AG10803 (cell line): ENCODE data around the gene PDCD6IP.
"Not testable (repeated sequence)": the region's sequence is repeated elsewhere in the genome, so short reads cannot be mapped to it uniquely, and the experiment has no call there.

Experiments
- DNase-seq: peaks from one replicate; pipeline ENCODE4 v3.0.0; 2010; ENCODE audit warnings: low read depth
- H3K4me3 ChIP-seq: 2 replicates; pipeline ENCODE4 v1.5.1; 2011; ENCODE audit warnings: mild to moderate bottlenecking, low read length, control low read depth
- TF ChIP-seq, protein P1 (sequence below): conservative IDR thresholded peaks from 2 replicates; pipeline ENCODE4 v1.5.1; 2011; ENCODE audit warnings: mild to moderate bottlenecking, low read length, control low read depth, inconsistent platforms

The PDCD6IP gene

DNA sequence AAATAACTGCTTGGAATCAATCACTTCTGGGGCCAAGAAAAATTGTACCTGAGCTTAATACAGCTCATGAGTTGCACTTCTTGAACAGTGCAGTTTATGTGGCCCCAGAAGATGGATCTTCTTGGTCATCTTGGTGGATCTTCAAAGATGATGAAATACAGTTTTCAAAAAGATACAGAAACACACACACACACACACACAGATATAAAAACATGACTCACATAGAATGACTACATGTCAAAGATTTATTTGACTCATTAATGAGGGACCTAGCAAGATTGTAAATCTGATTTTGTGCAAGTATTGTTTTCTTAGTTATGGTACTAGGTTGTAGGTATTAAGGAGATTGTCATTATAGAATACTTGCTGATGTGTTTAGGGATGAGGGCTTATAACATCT, 32.6 kb downstream of the PDCD6IP start:
- H3K4me3 ChIP-seq, result no peak overlapping the region
- peak; percentile 15 for DNase-seq
- TF ChIP-seq, protein P1, sequence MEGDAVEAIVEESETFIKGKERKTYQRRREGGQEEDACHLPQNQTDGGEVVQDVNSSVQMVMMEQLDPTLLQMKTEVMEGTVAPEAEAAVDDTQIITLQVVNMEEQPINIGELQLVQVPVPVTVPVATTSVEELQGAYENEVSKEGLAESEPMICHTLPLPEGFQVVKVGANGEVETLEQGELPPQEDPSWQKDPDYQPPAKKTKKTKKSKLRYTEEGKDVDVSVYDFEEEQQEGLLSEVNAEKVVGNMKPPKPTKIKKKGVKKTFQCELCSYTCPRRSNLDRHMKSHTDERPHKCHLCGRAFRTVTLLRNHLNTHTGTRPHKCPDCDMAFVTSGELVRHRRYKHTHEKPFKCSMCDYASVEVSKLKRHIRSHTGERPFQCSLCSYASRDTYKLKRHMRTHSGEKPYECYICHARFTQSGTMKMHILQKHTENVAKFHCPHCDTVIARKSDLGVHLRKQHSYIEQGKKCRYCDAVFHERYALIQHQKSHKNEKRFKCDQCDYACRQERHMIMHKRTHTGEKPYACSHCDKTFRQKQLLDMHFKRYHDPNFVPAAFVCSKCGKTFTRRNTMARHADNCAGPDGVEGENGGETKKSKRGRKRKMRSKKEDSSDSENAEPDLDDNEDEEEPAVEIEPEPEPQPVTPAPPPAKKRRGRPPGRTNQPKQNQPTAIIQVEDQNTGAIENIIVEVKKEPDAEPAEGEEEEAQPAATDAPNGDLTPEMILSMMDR, result no peak

DNA sequence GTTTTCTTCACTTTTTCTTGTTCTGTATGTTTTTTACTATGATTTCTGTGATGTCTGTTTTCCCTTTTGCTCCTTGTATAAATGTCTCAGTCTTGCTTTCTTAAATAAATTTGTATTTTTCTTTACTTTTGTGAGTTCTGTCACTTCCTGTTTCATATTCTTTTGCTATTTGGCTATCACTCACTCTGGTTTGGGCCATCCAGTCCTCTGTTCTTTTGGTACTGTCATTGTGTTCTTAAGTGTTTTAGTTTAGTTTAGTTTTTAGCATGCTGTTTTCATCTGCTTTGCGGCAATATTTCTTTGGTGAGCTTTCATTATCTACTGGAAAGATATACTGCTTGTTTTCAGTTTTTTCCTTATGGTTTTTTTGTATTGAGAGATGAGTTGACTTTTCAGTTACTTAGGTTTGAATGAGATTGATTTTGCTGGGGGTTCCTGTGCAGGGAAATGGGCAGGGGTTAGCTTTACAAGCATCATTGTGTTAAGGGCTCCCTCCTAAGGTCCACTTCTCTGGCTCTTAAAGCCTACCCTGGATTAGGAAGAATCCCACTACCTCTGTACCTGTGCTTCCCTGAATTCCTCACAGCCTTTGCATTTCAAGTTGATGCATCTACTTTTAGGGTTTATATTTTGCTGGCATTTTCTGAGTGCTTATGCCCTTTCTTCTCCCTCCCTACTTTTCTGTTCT, 35.1 kb downstream of the PDCD6IP start:
- no peak for DNase-seq
- TF ChIP-seq, protein P1, result no peak

DNA sequence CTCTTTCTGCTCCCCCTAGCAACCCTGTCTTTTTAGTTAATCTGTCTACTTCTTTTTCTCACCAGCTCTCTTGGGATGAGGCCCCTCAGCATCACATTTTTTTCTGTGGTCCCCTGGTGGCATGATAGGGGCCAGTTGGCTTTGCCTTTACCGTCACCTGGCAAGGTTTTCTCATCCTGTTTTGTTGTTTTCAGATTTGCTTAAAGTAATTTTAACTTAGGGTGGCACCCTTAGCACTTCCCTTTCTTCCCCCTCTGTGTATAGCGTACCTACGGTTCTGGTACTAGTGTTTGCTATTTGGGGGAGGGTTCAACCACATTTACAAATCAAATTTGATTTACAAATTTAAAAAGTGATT, 35.6 kb downstream of the PDCD6IP start:
- TF ChIP-seq, protein P1, result no peak
- H3K4me3 ChIP-seq, result no peak overlapping the region
- no peak for DNase-seq

More for the DNA sequence above, 35.1 kb downstream of the PDCD6IP start:
- H3K4me3 ChIP-seq, result no peak overlapping the region

DNA sequence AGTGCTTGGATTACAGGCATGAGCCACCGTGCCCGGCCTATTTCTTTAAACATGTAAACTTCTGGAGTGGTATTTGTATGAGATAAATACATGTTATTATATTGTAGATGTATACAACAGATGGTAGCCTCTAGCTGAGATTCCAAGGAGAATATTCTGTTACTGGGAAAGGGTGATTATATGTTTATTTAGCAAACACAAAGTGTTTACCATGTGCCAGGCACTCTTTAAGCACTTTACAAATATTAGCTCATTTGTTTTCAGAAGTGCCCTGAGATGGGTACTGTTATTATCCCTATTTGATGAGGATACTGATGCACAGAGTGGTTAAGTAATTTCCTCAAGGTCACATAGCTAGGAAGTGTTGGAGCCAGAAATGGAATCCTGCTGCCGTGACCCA, 38.8 kb downstream of the PDCD6IP start:
- DNase-seq, H3K4me3 ChIP-seq: not testable (repeated sequence)

DNA sequence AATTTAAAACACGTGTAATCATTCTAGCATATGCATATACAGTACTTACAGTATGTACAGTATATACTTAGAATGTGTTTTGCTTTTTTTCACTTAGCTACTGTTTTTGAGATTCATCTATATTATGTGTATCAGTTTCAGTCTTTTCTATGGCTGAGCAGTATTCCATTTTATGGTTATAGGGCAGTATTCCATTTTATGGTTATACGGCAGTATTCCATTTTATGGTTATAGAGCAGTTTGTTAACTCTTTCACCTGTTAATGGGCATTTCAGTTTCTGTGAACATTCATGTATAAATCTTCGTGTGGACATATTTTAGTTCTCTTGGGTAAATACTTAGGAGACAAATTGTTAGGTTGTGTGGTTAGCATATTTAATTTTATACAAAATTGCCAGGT, 40.9 kb downstream of the PDCD6IP start:
- TF ChIP-seq, protein P1, result no peak
- no peak for DNase-seq
- no peak overlapping the region for H3K4me3 ChIP-seq

DNA sequence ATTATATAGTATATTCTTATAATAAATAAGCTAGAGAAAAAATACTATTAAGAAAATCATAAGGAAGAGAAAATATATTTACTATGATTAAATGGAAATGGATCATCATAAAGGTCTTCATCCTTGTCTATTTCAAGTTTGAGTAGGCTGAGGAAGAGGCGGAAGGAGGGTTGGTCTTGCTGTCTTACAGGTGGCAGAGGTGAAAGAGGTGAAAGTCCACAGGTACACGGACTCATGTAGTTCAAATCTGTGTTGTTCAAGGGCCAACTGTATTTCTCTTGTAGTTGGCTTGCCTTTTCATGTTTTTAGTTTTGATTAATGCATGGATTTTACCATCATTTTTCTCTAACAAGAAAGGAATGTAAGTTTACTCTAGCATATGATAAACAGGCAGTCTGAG, 41.7 kb downstream of the PDCD6IP start:
- H3K4me3 ChIP-seq, result no peak overlapping the region
- DNase-seq, result no peak
- TF ChIP-seq, protein P1, result no peak

DNA sequence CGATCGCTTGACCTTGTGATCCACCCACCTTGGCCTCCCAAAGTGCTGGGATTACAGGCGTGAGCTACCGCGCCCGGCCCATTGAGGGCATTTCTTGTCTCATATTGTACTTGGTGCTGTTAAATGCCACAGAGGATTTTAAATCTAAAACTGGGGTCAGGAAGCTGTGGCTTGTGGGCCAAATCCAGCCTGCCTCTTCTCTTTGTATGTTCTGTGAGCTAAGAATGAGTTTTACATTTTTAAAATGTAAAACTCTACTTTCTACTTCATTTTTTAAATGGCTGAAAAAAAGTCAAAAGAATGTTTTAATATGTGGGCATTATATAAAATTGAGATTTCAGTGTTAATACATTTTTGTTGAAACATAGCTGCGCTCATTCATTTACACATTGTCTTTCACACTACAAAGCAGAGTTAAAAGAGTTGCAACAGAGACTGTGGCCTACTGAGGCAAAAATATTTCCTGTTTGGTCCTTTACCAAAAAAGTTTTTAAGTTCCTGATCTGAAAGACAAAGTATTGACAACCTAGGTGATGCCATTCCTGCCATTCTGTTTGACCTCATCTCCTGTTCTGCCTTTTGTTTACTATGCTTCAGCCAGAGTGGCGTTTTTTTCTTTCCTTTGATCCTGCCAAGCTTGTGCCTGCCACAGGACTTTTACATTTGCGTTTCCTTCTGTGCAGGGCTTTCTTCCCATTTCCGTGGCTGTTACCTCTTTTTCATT, 50.4 kb downstream of the PDCD6IP start:
- TF ChIP-seq, protein P1, result no peak
- H3K4me3 ChIP-seq, result no peak overlapping the region
- no peak for DNase-seq

DNA sequence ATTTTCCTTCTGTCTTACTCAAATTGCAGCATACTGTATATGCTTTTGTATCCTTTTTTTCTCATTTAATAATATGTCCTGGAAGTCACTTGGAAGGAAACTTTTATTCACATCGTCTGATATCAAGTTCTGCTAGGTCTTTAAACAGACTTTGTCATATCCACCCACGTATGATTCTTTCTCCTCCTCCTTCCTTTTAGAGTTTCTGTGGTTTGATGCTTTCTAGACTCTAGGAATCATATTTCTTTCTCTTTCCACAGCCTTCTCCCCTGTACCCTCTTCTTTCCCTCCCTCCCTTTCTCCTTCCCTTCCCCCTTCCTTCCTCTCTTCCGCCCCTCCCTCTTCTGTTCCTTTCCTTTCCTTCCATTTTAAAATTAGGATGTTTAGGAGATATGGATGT, 52.2 kb downstream of the PDCD6IP start:
- H3K4me3 ChIP-seq, DNase-seq: not testable (repeated sequence)

DNA sequence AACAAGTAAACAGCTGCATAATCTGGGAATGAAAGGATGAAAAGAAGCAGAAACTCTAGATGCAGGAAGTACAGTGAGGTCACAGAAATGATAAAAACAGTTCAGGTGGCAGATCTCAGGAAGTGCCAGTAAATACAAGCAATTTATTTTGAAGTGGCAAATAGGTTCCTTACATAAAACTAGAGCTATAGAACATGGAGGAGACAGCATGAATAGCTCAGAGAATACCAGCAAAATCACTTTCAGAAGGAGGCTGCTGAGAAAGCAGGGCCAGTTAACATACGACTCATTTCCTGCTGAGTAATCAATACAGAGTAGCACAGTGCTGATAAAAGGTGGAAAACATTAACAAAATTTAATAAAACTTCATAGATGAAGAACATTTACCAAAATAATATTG, 57.0 kb downstream of the PDCD6IP start:
- not testable (repeated sequence) for H3K4me3 ChIP-seq, DNase-seq
